Stimulated activated CD8-positive, alpha-beta memory T cell treated with anti-CD3 and anti-CD28 coated beads, Interleukin-12 subunit alpha, Interleukin-12 subunit beta, amount 100 ng/mL, for 24 hours (primary cell): ENCODE measurements around the gene MTMR11.

ENCODE experiments used
- DNase-seq: peaks from one replicate; pipeline ENCODE4 v3.0.0-alpha.2; 2020; ENCODE audit errors: extremely low read depth

MTMR11 gene

DNA sequence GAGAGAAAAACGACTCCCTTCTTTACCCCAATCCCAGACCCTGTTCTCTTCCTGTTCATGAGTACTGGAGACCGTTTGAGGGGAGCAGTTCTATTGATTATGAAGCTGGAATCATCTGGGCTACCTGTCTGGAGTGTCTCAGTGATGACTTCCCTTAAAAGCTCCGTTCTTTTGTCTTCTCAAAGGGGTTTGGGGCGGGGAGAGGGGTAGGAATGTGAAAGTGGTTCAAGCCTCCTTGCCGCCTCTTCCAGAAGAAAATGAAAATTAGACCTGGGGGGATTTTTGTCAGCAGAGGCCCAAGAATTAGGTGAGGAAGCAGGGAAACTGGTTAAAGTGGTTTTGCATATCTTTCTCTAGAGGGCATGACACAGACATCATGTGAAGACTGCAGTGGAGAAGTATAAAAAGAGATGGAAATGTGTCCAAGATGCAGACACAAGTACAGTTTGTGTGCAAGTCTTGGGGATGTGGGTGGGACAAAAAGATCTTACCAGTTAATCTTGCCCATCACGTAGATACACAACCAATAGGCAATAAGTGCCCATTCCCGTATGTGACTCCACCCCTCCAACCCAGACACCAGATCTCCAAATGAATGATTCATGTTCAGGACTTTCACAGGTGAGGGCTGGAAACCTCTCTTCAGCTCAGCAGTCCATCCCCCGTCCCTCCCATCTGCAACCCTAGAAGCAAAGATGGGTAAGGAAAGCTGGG, 470 bp upstream of the MTMR11 start:
- DNase-seq = no peak

DNA sequence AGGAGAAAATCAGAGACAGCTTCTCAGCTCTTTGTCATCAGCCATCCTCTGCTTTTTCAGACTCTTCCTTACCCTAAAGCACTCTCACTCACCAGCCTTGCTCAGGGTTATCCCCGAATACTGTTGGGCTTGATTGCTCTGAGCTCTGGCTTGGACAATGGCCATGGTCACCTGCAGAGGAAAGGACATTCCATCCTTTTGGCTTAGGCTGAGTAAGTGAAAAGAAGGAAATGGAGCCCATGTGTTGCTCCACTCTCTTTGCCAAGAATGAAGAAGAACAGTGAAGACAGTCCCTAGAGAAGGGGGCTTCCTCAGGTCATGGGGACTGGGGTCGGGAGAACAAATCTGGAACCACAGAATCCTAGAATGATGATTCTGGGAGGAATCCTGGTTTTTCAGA, 2.3 kb downstream of the MTMR11 start:
- no peak for DNase-seq

DNA sequence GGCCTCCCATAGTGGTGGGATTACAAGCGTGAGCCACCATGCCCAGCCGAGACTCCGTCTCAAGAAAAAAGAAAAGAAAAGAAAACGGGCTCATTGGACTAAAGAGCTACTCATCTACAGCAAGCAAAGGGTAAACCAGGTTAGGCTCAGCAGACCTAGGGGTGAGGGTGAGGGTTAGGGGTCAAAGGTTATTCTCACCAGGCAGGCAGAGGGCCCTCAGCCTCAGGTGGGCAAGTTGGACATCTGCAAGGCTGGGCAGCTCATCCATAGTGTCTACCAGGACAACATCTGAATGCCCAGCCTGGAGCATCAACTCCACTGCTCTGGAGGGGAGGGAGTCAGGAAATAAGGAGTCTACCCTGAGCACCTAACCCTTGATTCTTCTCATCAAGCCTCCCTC, 3.5 kb downstream of the MTMR11 start:
- DNase-seq = no peak

DNA sequence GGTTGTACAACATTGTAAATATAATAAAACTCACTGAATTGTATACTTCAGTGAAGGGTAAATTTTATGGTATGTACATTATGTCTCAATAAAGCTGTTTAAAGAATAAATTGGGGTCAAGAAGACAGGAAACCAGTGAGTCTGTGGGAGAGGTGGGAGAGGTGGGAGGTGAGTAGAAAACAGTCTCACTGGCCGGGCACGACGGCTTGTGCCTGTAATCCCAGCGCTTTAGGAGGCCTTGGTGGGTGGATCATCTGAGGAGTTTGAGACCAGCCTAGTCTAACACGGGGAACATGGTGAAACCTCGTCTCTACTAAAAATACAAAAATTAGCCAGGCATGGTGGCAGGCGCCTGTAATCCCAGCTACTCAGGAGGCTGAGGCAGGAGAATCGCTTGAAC, 4.2 kb downstream of the MTMR11 start:
- no peak for DNase-seq

DNA sequence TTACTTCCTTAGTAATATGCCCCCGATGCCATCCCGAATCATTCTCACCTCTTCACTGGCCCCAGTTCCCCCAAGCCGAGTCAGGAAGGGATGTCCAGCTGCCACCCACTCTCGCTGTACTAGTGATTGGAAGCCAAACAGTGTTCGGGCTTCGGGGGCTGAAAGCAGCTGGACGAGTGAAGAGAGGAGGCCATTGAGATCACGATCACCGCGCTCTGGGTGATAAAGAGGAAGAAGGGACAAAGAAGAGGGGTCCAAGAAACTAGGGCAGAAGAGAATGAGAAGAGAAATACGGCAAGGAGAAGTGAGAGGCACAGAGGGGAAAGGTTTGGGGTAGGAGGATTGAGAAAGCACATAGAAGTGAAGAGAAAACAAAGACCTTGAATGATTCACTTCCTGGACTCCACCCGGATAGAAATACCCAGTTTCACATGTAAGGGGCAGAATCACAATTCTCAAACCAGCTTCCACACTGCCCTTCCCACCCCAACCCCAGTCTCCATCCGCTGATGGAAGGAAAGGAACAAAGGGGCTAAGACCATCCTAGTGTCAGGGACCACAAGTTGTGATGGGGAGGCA, 5.4 kb downstream of the MTMR11 start:
- no peak for DNase-seq

DNA sequence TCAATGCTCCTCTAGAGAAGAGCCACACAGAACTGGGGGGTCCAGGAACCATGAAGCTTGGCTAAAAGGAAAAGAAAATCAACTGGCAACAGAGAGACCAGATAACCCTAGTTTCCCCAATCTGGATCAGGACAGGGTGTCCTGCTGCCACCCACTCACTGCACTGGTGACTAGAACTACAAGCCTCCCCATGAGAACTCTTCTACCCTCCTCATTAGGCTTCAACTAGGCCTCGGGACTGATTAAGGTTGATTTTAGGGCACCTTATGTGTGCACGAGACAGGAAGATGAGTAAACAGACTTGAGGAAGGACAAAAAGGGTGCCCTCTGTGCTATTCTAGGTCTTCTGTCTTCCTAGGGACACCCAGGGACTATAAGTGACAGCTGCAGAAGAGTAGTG, 6.8 kb downstream of the MTMR11 start:
- DNase-seq = no peak

DNA sequence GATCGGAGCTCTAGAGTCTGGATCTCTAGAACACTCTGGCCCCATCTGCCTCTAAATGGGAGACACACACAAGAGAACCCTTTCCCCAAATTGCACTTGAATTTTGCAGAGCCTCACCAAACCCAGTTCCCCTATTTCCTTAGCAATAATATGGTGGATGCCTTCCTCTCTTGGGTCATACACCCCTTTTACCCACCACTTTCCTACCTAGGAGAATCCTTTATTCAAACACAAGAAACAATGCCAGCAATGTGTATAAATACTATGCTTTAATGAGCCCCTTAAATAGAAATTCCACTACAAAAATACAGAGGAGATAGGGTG, 8.3 kb downstream of the MTMR11 start:
- no peak for DNase-seq

DNA sequence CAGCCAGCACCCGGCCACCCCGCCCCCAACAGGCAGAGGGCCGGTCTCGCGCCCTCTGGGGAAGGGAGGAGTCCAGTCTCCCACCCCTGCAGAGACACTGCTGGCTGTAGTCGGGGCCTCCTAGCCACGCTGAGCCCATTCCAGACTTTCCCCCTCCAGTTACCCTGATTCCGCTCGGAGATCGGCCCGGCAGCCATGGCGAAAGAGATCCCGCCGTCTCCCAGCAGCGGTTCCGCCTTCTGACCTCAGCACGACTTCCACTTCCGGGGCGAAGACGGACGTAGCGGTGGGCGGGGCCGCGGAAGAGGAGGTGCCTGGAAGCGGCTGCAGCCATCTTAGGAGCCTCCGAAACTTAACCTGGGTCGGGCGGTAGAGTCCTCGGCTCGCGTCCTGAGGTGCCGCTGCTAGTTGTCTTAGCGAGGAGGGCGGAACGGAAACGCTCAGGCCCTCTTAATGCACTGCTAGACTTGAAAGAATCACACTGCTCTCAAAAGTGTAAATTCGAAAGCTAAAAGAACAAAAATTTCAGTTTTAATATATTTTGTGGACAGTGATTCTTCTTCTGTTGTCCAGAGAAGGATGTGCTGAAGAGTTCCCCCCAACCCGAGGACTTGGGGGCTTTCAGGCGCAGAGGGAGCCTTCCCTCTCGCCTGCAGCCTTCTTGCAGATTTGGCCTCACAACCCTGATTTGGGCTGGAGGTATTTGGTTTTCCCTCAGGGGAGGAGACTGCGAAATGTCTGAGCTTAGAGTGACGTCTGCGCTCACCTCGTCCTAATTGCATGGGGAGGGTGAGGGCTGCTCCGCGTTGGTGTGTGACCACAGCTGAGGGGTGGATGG, 8.9 kb downstream of the MTMR11 start, which contains the start of gene SF3B4:
Gene SF3B4, minus strand, starts transcription at position 241 of the 838 bp plus-strand sequence. Its CDS starts 44 bp downstream, at position 197.
- DNase-seq = peak; percentile 89

DNA sequence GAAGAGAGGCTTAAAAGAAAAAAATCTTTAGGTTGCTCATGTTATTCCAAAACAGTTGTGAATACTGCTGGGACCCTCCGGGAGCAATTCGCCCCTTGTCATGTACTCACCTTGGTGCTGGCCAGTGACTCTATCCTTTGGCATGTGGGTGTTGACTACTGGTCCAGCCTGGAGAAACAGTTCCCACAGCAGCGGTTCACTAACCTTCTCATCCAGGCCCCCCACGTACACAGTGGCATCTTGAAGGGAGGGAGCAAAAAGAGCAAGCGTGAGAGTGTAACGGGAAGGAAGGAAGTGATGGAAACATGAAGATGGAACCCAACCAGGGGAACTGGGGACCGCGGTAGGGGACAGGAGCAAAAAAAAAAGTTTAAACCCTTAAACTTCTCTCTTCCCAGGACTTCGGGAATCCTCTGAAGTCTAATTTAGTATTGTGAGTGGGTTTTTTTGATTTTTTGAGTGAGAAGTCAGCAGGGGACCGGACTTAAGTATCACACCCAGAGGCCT, 9.6 kb downstream of the MTMR11 start:
- DNase-seq = no peak

DNA sequence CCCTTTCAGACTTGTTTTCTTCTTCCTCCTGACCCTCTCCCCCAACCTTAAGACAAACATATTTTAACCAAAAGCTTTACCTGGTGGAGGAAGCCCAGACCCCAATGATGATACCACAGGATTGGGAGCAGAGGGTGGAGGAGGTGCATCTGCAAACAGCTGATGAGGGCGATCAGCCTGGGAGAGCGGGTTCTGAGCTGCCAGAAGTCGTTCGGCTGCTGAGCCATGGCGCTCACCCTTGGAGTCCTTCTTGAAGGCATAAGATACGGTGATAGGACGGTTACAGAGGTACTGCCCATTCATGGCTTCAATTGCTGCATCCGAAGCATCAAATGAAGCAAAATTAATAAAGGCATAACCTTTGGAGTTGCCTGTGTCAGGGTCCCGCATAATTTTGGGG, 10.4 kb downstream of the MTMR11 start:
- no peak for DNase-seq

DNA sequence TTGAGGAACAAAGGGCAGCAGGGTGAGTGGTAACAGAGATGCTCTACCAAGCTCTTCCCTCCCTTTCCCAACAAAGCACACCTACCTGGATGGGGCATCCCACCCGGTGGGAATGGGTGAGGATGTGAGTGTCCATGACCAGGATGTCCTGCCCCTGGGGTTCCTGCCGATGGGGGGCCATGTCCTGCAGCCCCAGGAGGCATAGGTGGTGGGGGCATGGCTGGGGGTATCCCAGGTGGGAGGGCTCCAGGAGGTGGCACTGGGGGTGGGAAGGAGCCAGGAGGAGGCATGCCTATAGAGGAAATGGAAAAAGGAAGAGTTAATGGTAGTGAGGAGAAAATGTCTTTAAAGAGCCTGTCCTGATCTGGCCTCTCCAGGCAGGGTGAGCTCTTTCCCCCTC, 10.9 kb downstream of the MTMR11 start:
- DNase-seq = no peak

DNA sequence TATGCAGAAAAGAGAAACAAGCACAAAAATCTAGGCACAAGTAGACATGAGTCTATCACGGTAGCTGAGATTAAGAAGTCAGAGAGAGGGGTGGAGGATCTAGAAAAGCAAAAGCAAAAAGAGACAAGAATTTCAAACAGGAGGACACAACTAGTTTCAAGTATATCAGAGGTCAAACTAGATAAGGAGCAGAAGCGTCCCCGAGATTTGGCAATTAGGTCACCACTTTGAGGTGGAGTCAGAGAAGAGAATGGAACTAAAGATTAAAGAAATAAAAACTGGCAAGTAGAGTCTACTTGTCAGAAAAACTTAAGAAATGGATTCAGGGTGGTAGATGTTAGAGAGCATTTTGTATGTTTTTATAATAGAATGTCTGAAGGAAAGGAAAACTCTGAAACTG, 11.3 kb downstream of the MTMR11 start:
- DNase-seq = no peak

DNA sequence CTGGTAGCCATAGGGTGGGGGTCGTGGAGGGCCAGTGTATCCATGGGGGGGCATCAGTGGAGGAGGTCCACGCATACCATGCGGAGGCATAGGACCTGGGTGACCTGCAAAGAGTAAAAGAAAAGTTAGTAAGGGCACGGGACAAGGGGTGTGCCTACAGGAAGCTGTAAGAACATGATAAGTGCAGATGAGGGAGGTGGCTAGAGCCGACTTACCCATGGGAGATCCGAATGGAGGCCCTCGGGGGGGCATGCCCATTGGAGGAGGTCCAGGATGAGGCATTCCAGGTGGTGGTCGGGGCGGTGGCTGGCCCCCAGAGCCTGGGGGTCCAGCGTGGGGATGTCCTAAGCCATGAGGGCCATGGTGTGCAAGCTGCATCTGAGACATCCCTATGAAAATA, 13.1 kb downstream of the MTMR11 start:
- DNase-seq = no peak

DNA sequence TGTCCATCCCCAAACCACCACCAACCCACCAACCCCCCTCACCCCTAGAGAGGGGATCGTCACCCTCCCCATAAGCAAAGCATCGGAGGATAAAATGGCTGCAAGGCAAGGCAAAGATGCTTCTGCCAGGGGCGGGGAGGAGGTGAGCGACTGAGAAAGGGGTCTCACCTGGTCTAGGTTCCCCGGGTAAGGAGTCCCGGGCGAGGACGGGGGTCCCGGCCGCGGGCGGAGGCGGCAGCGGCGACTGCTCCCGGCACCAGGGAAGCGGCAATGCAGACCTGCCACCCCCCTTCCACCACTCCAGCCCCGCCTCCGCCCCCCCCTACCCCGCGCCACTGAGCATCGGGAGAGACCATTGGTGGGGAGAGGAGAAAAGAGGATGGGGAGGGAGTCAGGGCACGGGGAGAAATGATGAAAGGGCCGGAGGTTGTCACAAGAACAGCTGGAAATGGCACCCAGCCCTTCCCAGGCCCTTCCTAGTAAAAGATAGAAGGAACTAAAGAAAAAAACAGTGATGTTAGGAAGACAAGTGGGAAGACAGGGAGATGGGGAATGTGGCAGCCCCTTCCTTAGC, 19.0 kb downstream of the MTMR11 start, which contains the start of gene SV2A:
Gene SV2A, minus strand, starts transcription at position 274 of the 574 bp plus-strand sequence. CDS start 4,004 bp downstream, outside the sequence.
- DNase-seq = no peak

DNA sequence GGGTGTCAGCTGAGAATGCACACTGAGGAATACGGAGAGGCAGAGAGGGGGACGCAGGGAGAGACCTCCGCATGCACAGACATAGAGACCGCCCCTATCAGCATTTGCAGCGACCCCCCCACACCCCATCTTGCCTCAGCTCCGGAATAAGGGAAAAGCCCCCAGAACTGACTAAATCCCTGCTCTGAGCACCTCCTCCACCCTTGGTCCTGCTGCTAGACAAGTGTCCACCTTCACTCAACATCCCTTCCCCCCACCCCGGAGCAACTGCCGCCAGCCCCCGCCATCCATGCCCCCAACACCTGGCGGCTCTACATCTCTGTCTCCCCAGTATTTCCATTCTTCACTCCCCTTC, 19.8 kb downstream of the MTMR11 start:
- no peak for DNase-seq

DNA sequence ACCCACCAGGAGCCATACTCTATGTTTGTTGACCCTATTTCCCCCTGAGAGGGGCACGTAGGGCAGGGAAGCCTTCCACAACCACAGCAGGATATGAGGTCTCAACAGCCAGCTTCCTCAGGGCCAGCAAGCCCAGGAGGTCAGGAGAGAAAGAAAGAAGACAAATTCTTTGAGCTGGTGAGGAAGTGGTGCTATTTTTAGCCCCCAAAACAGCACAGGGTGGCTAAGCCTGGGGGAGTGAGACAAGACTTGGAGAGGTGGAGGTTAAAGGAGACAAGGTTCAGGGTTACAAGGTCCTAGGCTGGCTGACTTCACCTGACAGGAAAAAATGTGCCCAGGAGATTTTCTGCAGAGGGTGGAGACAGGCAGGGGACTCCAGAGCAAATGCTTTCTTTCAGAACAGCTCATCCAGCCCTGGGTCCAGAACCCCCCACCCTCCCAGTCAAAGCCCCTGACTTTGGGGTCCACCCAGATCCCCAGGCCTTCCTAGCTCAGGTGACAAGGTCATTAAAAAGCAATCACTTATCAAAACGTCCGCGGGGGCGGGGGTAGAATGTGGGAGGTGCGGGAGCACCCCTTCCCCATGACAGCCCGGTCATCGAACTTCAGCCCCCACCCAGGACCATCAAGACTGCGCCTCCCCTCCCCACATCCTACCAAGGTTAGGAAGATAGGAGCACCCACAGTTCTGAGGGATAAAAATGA, 20.3 kb downstream of the MTMR11 start:
- DNase-seq = no peak

DNA sequence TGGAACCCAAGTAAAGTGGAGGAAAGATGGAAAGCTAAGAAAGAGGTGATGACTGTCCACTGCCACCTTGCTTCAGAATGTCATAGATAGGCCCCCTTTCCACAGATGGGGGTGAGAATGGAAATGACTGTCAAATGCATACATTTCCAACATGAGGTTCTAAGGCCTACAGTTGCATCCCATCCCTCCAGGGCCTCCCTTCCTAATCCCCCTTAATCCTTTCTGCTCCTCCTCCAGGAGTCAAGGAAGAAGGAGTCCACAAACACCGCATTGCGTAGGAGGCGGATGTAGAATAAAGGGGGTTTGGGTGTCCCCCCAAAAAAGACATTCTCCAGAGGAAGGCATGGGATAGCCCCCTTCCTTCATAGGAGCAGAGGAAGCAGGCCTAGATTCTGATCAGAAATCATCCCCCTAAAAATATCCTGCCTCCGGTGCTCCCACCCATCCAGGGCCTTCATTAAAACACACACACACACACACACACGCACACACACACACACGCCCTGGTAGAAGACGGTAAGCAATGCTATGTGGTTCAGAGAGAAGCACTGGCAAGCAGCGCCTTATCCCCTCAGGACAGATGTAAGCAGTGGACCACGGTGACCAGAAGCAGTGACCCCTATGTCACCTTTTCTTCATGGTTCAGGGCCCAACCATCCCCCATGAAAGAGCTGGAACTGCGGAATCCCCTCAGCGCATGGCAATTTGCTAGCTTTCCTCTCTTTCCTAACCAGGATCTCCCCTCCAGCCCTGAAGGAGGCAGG, 21.1 kb downstream of the MTMR11 start:
- no peak for DNase-seq

DNA sequence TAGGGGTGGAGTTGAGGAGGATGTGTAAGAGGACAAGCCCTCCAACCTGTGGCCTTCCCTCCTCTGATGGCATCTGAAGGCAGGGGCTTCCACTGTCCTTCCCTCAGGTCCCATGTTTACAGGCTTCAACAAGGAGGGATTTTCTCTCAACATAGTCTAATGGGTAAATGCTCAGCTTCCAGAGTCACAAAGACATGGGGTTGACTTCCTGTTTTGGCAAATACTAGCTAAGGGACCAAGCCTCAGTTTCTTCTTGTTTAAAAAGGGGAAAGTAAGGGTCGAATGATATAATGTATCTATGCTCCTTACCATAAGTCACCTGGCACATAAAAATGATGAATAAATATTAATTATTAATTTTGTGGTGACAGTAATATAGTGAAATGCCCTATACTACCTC, 22.1 kb downstream of the MTMR11 start:
- DNase-seq = no peak

DNA sequence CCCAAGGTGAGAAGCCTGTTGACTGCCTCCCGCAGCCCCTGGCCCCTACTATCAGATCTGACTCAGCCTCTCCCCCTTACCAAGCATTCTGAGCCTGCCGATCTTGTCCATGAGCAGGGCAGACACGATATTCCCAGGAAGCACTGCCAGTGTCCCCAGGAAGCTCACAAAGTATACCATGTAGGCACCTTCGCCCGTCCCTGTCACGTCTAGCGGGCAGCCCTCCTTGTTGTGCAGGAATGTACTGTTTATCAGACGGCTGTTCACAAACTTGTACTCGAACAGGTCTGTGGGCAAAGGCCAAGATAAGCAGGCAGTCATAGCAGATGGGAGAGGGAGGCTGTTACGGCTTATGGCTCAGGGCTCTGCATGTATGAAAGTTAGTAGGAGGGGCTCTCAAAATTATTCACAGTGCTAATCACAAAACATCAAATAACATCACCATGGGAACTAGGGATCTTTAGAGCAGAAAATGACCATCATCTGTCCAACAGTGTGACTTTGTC, 30.1 kb downstream of the MTMR11 start:
- DNase-seq = no peak

DNA sequence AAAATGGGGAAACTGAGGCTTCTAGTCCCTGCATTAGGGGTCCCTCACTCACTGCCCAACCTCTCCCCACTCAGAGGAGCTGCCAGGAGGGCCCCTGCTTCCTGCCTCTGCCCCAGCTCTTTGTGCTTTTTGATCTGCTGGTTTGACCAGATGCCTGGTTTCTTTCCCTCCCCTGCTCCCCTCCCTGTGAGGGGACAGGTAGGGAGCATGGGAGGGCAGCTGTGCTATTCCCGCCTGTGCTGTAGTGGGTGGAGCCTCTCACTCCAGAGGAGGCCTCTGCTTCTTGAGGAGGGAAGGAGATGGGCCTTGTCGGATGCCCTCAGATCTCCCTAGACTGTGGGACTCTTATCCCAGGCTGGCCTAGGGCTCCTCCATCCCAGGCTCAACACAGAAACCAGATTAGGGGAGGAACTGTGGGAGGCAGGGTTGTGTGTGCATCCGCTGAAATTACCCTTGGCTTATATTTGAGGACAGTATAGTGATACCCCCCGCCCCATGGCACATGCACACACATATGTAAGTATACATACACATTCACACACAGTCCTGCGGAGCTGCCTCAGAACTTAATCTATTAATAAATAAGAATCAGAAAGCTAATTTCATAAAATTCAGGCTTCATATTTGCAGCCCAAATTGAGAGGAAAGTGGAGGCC, 32.7 kb downstream of the MTMR11 start:
- DNase-seq = no peak
